ENCODE results near the gene SNX7. TPM values are rescaled to one million over a fixed set of nuclear protein-coding genes. Genes with fewer than 3 reads are reported as not detected.

The SNX7 gene
- polyA plus RNA-seq, 1 experiment: 60.0 TPM

DNA sequence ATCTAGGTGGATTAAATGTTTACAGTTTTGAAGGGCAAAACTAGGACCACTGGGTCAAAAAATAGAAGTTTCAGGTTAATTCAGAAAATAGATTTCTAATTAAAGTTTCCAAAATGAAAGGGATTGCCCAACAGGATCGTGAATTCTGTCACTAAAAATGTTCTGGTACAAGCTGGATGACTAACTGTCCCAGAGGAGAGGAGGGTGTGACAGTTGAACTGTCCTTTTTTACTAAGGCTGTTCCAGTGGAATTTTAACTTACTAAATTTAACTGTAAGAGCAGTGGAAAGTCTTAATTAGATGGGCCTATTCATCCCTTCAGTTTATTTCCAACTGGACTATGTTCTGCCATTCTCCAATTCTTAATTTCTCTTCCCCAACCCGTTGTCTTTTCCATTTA is 7.2 kb downstream of the SNX7 start:
- Histone ChIP-seq H3K27ac (ENCODE audit: low read depth, low read length) (no peak overlapping the region), H3K27me3 (ENCODE audit: control insufficient read depth, insufficient read depth, low read length) (no peaks in the 10 kb centered on the region), H3K4me3 (ENCODE audit: low read depth, low read length) (no peak overlapping the region), H3K9me3 (ENCODE audit: control insufficient read depth, insufficient read depth, low read length) (no peaks in the 10 kb centered on the region)
- no peak for TF ChIP-seq CTCF (IDR thresholded peaks at IDR 0.05; ENCODE audit: low read depth, low read length)
- DNase-seq (ENCODE audit: low read depth, low spot score): no peak
- ChIA-PET CTCF (no interaction called here), POLR2A (no interaction called here)

GRCh38 chr1:98669355-98670296 is 8.1 kb downstream of the SNX7 start:
- TF ChIP-seq CTCF (IDR thresholded peaks at IDR 0.05; ENCODE audit: low read depth, low read length): no peak
- Histone ChIP-seq H3K27me3 (ENCODE audit: control insufficient read depth, insufficient read depth, low read length) (no peaks in the 10 kb centered on the region), H3K27ac (ENCODE audit: low read depth, low read length) (no peak overlapping the region), H3K4me3 (ENCODE audit: low read depth, low read length) (no peak overlapping the region), H3K9me3 (ENCODE audit: control insufficient read depth, insufficient read depth, low read length) (no peaks in the 10 kb centered on the region)
- ChIA-PET CTCF (interaction anchor here (1.2 to 2.3 kb wide), 2 partner anchors 8 to 13 kb away, joined by 3 to 6 read pairs; partner anchors contain the start of gene SNX7), POLR2A (no interaction called here)
- no peak for DNase-seq (ENCODE audit: low read depth, low spot score)

GRCh38 chr1:98672189-98672588 is 10.7 kb downstream of the SNX7 start:
- H3K4me3 ChIP-seq (ENCODE audit: low read depth, low read length): no peak overlapping the region
- H3K27me3 ChIP-seq (ENCODE audit: control insufficient read depth, insufficient read depth, low read length): no peaks in the 10 kb centered on the region
- no peak for DNase-seq (ENCODE audit: low read depth, low spot score)
- CTCF ChIA-PET: interaction anchor here (1.6 to 2.3 kb wide), 2 partner anchors 10 kb away, joined by 3 to 6 read pairs; partner anchors contain the start of gene SNX7
- POLR2A ChIA-PET: no interaction called here
- no peaks in the 10 kb centered on the region for H3K9me3 ChIP-seq (ENCODE audit: control insufficient read depth, insufficient read depth, low read length)
- H3K27ac ChIP-seq (ENCODE audit: low read depth, low read length): no peak overlapping the region
- no peak for TF ChIP-seq CTCF (IDR thresholded peaks at IDR 0.05; ENCODE audit: low read depth, low read length)

DNA sequence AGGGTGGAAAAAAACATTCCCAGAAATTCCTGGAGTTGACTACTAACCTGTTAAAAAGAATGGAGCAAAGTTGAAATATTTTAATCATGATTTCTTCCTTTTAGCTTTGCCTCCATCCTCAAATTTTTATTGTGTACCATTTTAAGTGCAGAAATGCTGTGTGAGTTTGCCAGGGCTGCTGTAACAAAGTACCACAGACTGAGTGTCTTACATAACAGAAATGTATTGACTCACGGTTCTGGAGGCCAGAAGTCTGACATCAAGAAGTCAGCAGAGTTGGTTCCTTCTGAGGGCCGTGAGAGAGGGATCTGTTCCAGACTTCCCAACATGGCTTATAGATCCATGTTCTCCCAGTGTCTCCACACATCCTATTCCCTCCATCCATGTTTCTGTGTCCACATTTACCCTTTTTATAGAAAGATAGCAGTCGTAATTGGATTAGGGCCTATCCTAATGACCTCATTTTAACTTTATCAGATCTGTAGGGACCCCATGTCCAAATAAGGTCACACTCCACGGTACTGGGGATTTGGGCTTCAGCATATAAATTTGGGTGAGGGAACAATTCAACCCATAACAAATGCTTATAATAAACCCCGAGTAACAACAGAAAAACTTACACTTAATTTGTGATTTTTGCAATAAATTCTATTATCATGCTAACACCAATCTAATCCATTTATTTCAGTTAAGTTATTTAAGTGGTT is 12.7 kb downstream of the SNX7 start:
- Histone ChIP-seq H3K27ac (ENCODE audit: low read depth, low read length) (no peak overlapping the region), H3K4me3 (ENCODE audit: low read depth, low read length) (no peak overlapping the region), H3K9me3 (ENCODE audit: control insufficient read depth, insufficient read depth, low read length) (no peaks in the 10 kb centered on the region), H3K27me3 (ENCODE audit: control insufficient read depth, insufficient read depth, low read length) (no peaks in the 10 kb centered on the region)
- POLR2A ChIA-PET: no interaction called here
- CTCF ChIA-PET: no interaction called here
- TF ChIP-seq CTCF (IDR thresholded peaks at IDR 0.05; ENCODE audit: low read depth, low read length): no peak
- no peak for DNase-seq (ENCODE audit: low read depth, low spot score)

GRCh38 chr1:98675282-98675681 is 13.8 kb downstream of the SNX7 start:
- no peak overlapping the region for H3K4me3 ChIP-seq (ENCODE audit: low read depth, low read length)

More at GRCh38 chr1:98675282-98675681, 13.8 kb downstream of the SNX7 start:
- POLR2A ChIA-PET: no interaction called here
- no peak for TF ChIP-seq CTCF (IDR thresholded peaks at IDR 0.05; ENCODE audit: low read depth, low read length)
- DNase-seq (ENCODE audit: low read depth, low spot score): no peak
- CTCF ChIA-PET: no interaction called here
- Histone ChIP-seq H3K27me3 (ENCODE audit: control insufficient read depth, insufficient read depth, low read length) (no peaks in the 10 kb centered on the region), H3K27ac (ENCODE audit: low read depth, low read length) (no peak overlapping the region), H3K9me3 (ENCODE audit: control insufficient read depth, insufficient read depth, low read length) (no peaks in the 10 kb centered on the region)
